Esophagus squamous epithelium (tissue), 4 donors: ENCODE measurements around the gene PARD3.

Source experiments
- POLR2A ChIP-seq, 4 donors: fragments of 450-650 bp; IDR thresholded peaks; one replicate each; pipeline ENCODE4 v1.6.1; 2017; ENCODE audit warnings: antibody characterized with exemption in 4 of 4, mild to moderate bottlenecking in 4 of 4, moderate library complexity in 3 of 4
- TF ChIP-seq, protein P1 (sequence below), 6 experiments: fragments of 450-650 bp in 4 of 6; fragments of 200-600 bp in 2 of 6; sonication (generic) in 2 of 6; IDR thresholded peaks; one replicate each; pipeline ENCODE4 v1.5.1; 2016 to 2019; ENCODE audit warnings: antibody characterized with exemption in 6 of 6, mild to moderate bottlenecking in 4 of 6, moderate library complexity in 4 of 6

GRCh38 chr10:34177445-34177844, 637.7 kb downstream of the PARD3 start:
- TF ChIP-seq, protein P1, sequence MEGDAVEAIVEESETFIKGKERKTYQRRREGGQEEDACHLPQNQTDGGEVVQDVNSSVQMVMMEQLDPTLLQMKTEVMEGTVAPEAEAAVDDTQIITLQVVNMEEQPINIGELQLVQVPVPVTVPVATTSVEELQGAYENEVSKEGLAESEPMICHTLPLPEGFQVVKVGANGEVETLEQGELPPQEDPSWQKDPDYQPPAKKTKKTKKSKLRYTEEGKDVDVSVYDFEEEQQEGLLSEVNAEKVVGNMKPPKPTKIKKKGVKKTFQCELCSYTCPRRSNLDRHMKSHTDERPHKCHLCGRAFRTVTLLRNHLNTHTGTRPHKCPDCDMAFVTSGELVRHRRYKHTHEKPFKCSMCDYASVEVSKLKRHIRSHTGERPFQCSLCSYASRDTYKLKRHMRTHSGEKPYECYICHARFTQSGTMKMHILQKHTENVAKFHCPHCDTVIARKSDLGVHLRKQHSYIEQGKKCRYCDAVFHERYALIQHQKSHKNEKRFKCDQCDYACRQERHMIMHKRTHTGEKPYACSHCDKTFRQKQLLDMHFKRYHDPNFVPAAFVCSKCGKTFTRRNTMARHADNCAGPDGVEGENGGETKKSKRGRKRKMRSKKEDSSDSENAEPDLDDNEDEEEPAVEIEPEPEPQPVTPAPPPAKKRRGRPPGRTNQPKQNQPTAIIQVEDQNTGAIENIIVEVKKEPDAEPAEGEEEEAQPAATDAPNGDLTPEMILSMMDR (IDR thresholded peaks at IDR 0.05) = no peak
- TF ChIP-seq POLR2A (IDR thresholded peaks at IDR 0.05) = no peak
